Measurements from ENCODE around the gene NAB1. TPM values are rescaled to one million over a fixed set of nuclear protein-coding genes. Genes with fewer than 3 reads are reported as not detected.

NAB1 gene
- polyA plus RNA-seq, 4 donors, result 61.9 to 75.0 (median 64.9) TPM

DNA sequence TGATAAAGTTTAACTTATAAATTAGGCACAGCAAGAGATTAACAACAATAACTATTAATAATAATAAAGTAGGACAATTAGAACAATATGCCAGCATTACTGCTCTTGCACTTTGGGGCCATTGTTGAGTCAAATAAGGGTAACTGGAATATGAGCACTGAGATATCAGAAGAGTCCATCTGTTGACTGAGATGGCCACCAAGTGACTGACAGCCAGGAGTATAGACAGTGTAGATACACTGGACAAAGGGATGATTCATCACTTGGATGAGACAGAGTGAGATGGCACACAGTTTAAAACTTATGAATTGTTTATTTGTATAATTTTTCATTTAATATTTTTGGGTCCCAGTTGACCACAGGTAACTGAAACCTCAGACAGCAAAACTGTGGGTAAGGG is 20.0 kb downstream of the NAB1 start:
- DNase-seq (ENCODE audit: low read depth in 4 of 4, low spot score in 2 of 4), result no peak

DNA sequence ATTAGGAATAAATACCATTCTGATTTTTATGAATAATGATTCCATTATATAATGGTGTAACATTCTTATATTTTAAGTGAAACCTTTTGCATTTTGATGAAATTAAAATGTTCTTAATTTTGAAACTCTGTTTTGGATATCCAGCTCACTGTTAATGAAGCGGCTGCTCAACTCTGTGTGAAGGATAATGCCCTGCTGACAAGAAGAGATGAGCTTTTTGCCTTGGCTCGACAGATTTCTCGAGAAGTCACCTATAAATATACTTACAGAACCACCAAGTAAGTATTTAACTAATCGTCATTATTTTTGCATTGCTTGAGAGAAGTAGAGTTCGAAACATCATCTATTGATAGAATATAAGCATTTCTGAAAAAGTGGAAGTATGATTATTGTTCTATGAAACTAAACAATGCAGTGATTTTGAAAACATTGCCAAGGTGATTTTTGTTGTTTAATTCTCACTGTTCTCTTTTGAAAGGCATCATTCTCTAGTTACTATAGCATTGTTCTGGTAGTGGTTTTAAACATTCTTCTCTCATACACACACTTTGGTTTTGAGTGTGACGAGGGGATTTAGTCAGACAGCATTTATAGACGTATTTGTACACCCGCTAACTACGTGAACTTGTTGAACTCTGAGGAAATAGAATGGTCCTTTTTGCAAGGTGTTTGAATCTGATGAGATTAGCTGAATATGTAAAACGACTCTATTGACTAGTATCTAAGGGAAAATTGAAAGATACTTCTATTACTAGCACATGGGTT is 21.5 kb downstream of the NAB1 start:
- DNase-seq (ENCODE audit: low read depth in 4 of 4, low spot score in 2 of 4), result no peak

DNA sequence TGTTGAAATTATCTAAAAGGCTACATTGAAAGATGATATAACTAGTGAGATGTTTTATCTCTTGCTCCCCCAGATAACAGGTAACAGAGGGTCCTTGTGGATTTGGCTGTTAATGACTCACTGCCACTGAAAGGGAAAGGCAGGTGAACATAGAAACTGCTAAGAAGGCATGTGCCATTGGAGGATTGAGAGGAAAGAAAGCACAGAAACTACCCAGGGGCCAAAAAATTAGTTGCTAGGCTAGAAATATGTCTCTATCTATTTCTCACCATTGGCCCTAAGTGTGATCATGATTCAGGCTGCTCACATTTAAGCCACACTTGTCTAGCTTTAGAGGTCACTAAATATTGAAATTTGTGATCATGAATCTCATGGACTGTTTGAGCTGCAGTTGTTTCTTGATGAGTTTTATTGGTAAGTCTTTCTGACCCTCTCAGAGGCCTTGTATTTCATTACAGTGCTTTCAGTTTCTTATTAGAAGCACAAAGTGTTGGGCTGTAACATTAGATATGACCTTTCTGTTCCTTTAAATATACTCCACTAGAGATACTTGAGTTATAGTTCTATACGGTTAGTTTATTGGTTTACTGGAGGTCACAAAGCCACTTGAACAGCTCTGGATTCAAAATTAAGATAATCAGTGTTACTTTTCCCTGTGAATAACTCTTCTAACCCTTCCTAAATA is 26.2 kb downstream of the NAB1 start:
- no peak for DNase-seq (ENCODE audit: low read depth in 4 of 4, low spot score in 2 of 4)

DNA sequence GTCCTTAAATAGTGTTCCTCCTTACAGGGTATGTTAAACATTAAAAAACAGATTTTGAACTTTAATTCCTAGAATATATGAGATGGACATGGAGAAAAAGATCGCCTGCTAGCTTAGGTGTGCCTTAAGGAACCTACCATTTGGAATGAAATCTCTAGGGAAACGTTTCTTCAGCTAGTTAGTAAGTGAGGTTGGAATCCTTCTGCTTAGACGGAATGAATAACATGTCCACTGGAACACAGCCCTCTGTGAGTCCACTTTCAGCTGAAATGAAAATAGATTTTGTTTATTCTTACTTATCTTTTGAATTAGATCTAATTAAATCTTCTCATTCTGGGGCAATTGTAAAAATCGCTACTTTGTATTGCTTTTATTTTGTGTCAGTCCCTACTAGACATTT is 28.4 kb downstream of the NAB1 start:
- no peak for DNase-seq (ENCODE audit: low read depth in 4 of 4, low spot score in 2 of 4)

DNA sequence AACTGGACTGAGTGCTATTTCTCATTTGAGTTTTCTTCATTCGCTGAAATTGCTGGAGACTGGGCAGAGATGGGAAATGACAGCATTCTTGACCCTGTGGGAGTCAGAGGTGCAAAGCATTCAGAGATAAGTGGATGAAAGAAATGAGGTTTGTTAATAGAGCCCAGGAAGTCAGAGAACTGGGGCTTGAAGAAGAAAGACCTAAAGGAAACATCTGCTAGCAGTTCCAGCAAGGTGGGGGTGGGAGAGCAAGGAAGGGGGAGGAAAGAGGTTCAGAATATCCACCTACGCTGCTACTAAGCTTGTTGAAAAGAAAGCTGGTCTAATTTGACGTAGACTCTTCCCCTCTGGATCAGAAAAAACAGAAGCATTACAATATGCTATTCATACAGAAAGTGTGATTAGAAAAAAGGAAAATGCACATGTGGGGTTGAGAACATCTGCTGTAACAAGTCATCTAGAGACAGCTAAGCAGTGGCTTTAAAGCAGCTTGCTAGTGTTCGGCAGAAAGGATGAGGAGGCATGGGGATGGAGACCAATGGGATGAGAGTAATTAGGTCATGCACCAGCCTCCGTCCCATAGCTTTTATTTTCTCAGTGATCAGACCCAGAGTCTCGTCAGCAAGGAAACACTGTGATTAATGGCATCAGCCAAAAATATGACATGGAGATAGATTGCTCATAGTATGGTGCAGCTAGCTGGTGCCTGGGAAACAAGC is 29.7 kb downstream of the NAB1 start:
- DNase-seq (ENCODE audit: low read depth in 4 of 4, low spot score in 2 of 4), result no peak

DNA sequence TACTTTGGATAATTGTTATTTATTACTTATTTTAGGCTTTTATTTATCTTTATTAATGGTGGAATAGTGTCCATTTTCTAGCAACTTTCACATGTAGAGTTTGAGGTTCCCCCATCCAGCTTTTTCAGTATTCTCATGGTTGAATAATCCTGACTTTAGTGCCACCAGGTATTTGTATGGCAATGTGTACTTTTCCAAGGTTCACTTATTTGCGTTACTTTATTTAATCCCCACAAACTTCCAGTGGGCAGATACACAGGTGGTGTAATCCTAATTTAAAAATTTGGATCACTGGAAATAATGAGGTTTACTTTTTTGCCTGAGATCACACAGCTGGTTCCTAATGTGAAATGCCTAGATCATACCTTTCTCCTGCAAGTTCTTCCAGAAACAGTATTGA is 30.5 kb downstream of the NAB1 start:
- no peak for DNase-seq (ENCODE audit: low read depth in 4 of 4, low spot score in 2 of 4)

DNA sequence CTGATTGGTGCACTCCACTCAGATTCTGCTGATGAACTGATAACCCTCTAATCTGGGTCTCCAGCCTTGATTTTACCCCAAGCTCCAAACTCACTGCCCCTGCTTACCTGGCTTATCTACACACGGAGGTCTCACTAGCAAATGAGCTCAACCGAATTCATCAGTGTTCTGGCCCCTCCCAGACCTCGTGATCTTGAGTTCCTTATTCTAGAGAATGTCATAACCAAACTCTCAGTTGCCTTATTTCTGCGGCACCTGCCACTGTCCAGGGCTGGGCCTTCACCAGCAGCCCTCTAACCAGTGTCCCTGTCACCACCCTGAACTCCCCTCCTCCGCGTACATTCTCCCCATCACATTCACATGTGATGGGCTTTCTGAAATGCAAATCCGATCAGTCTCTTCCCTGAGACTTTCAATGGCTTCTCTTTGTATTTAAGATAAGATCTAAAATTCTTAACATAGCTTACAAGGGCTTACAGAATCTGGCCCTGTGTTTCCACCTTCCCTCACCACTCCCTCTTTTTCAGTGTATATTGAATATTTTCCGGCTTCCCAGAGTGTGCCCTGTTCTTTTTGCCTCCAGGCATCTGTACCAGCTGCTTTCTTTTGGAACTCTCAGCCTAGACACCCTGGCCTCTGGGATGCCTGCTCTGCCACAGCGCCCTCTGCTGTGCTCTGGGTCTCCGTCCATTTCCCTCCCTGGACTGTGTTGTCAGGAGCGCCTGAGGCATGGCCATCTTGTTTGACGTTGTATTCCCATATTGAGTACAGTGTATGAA is 31.1 kb downstream of the NAB1 start:
- no peak for DNase-seq (ENCODE audit: low read depth in 4 of 4, low spot score in 2 of 4)

DNA sequence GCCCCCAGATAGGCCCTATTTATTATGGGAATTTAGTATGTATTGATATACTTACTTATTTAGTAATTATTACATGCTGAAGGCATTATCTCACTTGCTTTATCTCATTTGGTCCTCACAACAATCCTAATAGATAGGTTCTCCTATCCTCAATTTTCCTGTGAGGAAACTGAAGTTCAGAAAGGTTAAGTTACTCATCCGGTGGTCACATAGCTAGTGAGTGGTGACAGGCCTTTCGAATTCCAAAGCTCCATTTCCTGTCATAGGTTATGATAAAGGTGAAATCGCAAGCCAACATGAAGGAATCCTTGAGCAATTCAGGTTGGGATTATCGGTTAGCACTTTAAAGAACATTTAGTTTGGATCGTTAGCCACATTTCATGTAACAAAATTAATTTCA is 33.3 kb downstream of the NAB1 start:
- no peak for DNase-seq (ENCODE audit: low read depth in 4 of 4, low spot score in 2 of 4)

DNA sequence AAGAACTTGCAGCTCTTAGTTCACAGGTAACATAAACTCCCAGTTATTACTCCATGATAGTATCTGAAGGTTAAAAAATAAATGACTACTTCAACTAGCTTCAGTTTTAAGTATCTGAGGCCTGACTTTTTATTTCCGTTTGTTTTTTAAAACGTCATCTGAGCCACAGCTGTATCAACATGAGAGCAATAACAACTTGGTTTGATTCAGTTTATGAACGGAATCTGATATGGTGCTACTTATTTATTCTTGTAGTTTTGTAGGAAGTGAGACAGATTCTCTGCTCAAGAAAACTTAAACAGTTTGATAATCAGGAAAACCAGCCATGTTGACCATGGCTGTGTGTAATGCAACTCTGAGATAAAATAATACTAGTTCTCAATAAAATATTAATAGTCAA is 34.9 kb downstream of the NAB1 start:
- no peak for DNase-seq (ENCODE audit: low read depth in 4 of 4, low spot score in 2 of 4)

DNA sequence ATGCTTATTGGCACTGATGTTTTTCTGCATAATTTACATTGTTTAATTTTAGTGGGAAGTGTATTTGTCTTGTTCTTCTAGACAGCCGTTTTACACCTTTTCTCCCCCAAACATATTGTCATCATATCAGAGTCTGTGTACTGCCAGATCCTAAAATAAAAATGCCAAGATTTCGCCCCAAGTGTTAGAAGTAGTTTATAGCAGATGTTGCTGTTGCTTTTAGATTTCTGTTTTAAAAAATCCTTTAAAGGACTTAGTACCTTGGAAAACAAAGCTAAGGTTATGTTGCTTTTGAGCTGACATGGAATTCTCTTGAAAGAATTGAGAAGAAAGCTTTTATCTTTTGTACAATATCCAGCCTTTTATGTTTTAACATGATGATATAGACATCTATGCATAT is 36.0 kb downstream of the NAB1 start:
- DNase-seq (ENCODE audit: low read depth in 4 of 4, low spot score in 2 of 4), result no peak

DNA sequence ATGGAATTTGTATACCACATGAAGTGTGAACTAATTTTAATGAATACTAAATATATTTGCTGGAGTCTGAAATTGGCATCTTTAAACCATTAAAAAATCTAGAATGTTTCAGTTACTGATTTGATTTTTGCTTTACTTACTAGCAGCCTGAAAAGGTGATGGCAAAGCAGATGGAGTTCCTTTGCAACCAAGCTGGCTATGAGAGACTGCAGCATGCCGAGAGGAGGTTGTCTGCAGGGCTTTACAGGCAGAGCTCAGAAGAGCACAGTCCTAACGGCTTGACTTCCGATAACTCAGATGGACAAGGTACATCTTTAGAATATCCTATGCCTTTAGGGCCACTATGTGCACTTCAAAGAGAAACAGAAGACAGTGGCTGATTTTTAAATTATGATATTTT is 36.5 kb downstream of the NAB1 start:
- DNase-seq (ENCODE audit: low read depth in 4 of 4, low spot score in 2 of 4), result no peak

DNA sequence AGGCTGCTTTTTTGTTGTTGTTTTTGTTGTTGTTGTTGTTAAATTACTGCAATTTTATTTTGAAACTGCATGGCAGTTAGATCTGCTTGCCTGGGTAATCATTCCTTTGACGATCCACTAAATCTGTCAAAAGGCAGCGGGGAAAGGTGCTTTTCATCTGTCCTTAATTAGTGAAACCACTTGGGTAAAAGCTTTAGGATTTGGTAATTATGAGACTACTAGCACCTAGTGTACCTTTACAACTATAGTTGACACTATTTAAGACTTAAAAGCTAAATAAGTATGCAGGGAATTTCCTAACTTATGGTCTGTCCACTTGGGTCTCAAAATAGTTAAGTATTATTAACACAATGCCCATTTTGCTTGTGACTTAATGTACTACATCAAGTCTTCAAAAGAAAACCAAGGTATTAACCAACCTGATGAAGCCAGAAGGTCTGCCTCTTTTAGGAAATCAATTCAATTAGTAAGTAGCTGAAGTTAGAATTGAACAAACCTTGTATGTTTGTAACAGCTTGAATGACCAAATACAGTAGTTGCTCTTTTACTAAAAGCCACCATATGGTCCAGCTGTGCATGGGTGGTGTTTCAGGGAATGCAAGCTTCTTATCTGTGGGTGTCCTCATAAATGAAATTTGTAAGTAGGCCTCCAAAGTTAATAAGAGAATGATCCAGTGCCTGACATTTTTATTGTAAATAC is 44.8 kb downstream of the NAB1 start:
- DNase-seq (ENCODE audit: low read depth in 4 of 4, low spot score in 2 of 4), result no peak

DNA sequence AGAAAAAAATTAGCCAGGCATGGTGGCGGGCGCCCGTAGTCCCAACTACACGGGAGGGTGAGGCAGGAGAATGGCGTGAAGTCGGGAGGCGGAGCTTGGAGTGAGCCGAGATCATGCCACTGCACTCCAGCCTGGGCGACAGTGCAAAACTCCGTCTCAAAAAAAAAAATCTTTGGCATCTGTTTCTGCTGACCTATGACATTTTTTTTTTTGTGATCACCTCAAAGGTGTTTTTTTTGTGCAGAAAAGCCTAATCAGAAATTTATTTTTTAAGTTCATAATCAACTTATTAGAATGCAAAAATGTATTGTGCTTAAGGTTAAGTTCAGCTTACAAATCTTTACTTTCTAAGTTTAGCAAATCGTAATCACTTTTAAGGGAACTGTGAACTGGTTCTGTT is 45.6 kb downstream of the NAB1 start:
- no peak for DNase-seq (ENCODE audit: low read depth in 4 of 4, low spot score in 2 of 4)

DNA sequence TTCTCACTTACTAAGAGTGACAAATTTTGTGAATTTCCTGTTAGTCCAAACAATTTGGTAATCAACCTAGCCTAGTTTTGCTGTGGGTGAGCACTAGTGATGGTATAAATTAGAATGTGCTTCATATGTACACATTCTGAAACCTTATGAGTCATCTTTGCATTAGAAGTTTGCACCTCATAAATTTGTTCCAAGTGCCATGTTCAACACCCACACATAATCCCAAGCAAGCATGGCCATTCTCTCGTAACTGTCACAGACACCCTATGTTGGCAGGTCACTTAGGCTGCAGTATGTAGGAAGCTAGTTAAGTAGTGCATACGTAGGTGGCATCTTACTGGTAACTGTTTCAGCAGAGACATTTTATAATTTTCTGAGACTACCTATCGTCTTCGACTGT is 46.9 kb downstream of the NAB1 start:
- no peak for DNase-seq (ENCODE audit: low read depth in 4 of 4, low spot score in 2 of 4)

DNA sequence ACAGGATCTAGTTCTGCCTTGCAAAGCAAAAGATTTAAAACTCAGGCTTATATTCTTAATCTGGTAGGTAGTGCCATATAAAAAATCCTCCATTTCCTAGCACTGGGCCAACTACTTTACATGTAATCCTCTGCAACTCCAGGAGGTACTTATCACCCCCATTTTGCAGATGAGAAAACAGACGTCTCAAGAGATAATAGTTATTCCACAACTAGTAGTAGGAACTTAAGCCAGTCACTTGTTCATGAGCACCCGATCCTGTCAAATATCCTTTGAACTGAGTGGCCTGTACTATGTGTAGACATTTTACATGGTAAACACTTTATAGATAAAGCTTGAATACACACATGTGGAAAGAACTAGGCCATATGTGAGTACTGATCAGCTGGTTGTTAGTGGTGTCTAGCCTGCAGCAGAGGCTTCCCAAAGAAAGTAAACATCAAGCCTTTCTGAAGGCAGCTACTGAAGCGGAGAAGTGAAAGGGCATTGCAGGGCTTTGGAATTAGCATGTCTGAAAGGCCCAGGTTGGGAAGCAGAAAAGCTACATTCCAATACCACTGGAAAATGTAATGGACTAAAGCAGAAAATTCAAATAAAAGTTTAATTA is 48.0 kb downstream of the NAB1 start:
- no peak for DNase-seq (ENCODE audit: low read depth in 4 of 4, low spot score in 2 of 4)

DNA sequence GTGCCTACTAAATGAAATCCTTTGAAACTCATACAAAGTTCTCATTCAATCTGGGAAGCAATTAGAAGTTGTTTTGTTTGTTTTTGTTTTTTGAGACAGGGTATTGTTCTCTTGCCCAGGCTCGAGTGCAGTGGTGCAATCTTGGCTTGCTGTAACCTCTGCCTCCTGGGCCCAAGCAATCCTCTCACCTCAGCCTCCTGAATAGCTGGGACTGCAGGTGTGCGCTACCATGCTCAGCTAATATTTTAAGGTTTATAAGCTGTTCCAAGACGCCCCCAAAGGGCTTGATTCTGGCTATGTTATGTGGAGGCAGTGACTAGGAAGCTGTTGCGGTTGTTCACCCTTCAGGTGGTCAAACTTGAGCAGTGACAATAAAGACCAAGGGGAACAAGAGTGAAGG is 48.5 kb downstream of the NAB1 start:
- no peak for DNase-seq (ENCODE audit: low read depth in 4 of 4, low spot score in 2 of 4)

DNA sequence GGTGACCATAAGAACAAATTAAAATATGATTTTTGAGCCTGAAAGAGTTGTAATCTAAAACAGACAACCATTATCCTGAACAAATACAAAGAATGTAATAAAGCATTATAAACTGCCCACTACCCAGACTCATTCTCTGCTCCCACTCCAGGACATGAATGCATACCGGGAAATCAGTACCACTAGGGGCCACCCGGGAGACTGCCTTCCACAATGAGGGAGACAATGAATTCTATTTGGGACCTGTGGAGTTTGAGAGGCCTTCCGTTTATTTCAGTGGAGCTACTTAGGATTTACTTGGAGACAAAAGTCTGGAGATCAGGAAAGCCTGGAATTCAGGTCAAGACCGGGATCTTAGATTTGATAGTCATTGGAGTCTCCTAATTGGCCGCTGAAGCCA is 50.0 kb downstream of the NAB1 start:
- no peak for DNase-seq (ENCODE audit: low read depth in 4 of 4, low spot score in 2 of 4)

DNA sequence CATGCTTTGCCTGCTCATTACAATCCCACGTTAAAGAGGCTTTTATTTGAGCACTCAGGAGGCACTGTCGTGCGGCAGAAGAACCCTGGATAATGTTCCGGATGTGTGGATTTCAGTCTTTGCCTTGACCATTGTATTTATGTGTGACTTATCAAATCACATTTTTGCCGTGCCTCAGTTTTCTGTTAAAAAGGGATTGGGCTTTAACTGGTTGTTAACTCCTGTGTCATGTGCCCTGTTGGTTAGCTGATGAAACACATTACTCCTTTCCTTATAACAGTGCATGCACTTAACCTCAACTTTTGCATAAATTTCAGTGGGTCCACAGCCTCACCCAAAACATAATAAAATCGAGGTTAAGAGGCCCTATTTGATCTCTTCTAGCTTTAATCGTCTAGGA is 52.7 kb downstream of the NAB1 start:
- no peak for DNase-seq (ENCODE audit: low read depth in 4 of 4, low spot score in 2 of 4)

DNA sequence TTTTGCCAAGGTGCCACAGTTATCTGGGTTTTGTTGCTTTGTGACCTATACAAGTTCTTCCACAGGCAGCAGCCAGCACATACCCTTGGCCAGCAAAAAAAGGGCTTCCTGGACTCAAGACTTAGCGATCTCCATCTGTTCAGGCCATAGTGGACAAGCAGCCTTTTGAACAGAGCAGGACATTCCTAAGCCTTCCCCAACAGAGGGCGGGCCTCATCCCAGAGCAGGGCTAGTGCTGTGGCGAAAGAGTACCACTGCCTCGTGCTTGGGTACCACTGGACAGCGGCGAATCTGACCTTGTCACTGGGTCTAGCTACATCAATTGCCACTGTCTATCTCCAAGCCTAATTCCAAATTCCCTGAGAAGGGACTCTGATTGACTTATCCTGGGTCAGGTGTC is 56.4 kb downstream of the NAB1 start:
- DNase-seq (ENCODE audit: low read depth in 4 of 4, low spot score in 2 of 4), result no peak

DNA sequence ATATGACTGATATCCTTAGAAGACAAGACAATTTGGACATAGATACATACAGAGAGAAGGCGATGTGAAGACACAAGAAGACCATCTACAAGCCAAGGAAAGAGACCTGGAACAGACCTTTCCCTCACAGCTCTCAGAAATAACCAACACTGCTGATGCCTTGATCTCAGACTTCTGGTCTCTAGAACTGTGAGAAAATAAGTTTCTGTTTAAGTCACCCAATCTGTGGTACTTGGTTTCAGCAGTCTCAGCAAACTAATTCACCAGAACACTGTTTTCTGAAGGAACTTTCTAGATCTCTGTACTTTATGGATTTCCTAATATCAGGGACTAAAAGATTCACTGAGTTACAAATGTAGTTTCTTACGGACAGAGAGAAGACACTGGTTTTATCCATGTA is 58.8 kb downstream of the NAB1 start:
- DNase-seq (ENCODE audit: low read depth in 4 of 4, low spot score in 2 of 4), result no peak

Measured in left renal cortex interstitium (tissue), 4 donors.